GM18909 (cell line): ENCODE data around the gene AIFM3.
"Not testable (repeated sequence)": the region's sequence is repeated elsewhere in the genome, so short reads cannot be mapped to it uniquely, and the experiment has no call there.

Experiments used
- ATAC-seq: cut with Tn5 transposase; IDR thresholded peaks from one replicate; pipeline ENCODE4 v1.9.1; 2021; ENCODE audit warnings: mild to moderate bottlenecking; ENCODE audit not compliant: unreplicated experiment, poor library complexity

The AIFM3 gene

DNA sequence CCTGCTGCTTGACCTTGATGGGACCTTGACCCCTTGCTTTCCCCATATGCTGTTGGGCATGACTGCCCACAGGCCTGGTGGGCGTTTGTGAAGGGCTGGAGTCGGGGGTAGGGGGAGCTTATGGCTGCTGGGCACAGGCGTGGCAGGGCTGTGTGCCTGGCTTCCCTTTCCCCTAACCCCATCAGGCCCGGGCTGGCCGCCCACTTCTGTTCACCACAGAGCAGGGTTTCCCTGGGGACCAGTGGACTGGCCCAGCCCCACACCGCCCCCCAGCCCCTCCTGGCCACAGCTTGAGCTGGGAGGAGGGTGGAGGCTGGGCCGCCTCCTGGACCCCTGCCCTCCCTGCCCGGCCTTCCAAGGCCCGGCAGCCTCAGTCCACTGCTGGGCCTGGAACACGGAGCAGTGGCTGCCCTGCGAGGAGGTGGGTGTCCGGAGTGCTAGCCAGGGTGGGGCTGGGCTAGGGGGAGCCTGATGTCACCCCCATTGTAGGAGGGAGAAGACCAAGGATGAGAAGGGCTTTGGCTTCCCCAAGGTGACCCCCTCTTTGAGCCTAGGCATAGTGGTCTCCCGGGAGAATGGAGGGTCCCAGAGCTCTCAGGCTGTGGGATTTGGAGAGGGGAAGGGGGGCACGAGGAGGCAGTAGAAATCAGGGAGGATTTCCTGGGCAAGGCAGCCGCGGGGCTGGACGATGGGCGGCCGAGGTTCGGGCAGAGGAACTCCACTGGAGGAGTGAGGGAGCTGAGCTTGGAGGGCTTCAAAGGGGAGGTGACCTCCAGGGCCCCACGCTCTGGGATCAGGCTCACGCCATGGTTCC, at the start of gene AIFM3:
Gene AIFM3, plus strand, starts transcription at position 373 of the 814 bp plus-strand sequence. CDS start 690 bp downstream, outside the sequence.
- ATAC-seq, result no peak

DNA sequence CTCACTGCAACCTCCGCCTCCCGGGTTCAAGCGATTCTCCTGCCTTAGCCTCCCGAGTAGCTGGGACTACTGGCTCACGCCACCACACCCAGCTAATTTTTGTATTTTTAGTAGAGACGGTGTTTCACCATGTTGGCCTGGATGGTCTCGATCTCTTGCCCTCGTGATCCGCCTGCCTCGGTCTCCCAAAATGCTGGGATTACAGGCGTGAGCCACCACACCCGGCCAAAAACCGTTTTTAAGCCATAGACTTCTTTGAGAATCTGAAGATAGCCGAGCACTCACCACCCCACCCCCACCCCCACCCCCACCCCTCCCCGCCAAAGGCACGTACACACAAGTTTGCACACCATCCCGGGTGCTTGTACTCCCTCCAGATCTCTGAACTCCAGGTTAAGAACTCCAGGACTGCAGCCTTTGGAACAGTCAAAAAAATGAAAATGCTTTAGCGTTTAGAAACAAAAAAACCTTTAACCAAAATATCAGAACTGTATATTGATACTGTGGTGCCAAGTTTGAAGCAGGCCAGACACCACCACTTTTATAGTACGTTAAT, 48.3 kb upstream of the AIFM3 start:
- ATAC-seq, result no peak

DNA sequence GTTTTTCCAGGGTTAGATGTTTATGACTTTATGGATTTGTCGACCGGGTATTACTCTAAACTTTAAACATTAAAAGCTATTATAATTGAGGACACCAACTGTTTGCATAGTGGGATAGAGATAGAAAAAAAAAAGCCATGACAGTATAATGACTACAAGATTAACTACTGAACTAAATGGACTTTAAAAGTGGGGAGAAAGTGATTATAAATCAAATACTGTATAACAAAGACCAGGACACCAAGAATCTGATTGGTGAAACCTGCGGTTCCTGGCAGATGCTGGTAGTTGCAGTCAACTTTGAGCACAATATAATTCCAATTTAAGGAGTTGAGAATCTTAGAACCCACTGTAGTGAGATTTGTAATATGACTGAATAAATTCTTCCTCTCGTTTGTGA, 47.3 kb upstream of the AIFM3 start:
- no peak for ATAC-seq

DNA sequence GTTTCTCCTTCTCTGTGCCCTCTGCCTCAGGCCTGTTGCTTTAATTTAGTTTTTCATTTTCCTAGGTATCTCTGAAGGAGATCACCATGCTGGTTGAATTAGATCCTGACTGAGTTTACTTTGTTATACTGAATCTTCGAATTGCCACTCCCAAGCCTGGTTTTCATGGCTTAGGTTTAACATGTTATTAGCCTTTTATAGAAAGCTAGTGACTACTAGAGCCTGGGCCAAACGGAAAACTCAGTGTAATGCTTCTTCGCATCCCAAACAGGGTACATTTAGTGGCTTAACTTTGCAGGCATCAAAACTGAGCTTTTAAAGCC, 46.2 kb upstream of the AIFM3 start:
- ATAC-seq, result no peak

DNA sequence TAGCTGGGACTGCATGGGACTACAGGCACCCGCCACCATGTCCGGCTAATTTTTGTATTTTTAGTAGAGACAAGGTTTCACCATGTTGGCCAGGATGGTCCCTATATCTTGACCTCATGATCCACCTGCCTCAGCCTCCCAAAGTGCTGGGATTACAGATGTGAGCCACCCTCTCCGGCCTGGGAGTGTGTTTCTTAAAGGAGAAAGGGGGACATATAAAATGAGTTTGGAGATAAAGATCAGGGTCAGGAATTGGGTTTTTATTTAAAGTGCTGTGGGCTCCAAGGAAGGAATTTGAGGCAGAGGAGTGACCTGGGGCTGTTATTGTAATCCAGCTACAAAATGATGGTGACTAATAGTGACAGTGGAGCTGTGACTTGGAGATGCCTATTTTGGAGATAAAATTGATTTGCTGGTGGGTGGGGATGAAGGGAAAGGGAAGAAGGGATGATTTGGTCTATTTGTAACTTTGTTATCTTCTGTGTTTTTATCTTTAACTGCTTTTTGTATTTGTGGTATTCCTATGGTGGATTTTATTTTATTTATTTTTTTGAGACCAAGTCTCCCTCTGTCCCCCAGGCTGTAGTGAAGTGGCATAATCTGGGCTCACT, 44.8 kb upstream of the AIFM3 start:
- ATAC-seq, result no peak

GRCh38 chr22:20926243-20926642, 40.8 kb upstream of the AIFM3 start:
- ATAC-seq, result no peak

GRCh38 chr22:20927940-20928572, 39.0 kb upstream of the AIFM3 start:
- no peak for ATAC-seq

DNA sequence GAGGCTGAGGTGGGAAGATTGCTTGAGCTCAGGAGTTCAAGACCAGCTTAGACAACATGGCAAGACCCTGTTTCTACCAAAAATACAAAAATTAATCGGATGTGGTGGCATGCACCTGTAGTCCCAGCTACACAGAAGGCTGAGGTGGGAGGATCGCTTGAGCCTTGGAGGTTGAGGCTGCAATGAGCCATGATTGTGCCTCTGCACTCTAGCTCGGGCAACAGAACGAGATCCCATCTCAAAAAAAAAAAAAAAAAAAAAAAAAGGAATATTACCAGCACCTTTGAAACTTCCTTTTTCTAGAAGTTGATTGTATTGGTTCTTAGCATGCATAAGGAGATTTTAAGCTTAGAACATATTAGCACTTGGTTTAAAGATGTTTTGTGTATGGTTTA, 38.5 kb upstream of the AIFM3 start:
- ATAC-seq, result no peak

GRCh38 chr22:20930004-20930403, 37.1 kb upstream of the AIFM3 start:
- no peak for ATAC-seq

- ATAC-seq, result not testable (repeated sequence)
Measured at GRCh38 chr22:20930435-20930834, 36.6 kb upstream of the AIFM3 start.

- no peak for ATAC-seq
Measured at GRCh38 chr22:20931126-20931654, 35.9 kb upstream of the AIFM3 start.

DNA sequence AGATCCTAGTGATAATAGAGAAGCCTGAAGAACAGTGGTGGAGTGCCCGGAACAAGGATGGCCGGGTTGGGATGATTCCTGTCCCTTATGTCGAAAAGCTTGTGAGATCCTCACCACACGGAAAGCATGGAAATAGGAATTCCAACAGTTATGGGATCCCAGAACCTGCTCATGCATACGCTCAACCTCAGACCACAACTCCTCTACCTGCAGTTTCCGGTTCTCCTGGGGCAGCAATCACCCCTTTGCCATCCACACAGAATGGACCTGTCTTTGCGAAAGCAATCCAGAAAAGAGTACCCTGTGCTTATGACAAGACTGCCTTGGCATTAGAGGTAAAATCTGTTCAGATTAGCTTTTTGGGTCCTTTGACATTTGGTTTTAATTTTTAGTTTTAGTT, 33.1 kb upstream of the AIFM3 start:
- ATAC-seq, result no peak

- ATAC-seq, result not testable (repeated sequence)
Measured at GRCh38 chr22:20935049-20935448, 32.0 kb upstream of the AIFM3 start.

- ATAC-seq, result not testable (repeated sequence)
Measured at GRCh38 chr22:20935780-20936539, 31.1 kb upstream of the AIFM3 start.

GRCh38 chr22:20937031-20937793, 29.8 kb upstream of the AIFM3 start:
- no peak for ATAC-seq

- ATAC-seq, result no peak
Measured at GRCh38 chr22:20937794-20938671, 29.0 kb upstream of the AIFM3 start.

DNA sequence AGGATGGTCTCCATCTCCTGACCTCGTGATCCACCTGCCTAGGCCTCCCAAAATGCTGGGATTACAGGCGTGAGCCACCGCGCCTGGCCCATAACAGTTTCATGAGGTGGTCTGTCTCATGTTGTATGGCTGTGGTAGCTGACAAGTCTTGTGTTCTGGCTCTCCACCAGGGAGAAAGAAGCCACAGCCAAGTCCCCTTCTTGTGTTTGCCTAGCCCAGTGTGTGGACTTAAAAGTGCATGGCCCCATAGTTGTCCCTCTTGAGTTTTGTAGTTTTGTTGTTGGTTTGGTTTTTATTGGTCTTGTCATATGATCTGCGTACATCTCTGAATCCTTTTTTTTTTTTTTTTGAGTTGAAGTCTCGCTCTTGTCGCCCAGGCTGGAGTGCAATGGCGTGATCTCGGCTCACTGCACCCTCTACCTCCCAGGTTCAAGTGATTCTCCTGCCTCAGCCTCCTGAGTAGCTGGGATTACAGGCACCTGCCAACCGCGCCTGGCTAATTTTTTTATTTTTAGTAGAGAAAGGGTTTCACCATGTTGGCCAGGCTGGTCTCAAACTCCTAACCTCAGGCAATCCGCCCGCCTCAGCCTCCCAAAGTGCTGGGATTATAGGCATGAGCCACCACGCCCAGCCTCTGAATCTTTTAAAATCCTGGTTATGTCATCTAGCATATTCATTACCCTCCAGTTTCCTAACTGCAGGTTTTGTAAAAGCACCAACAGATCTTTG, 27.4 kb upstream of the AIFM3 start:
- not testable (repeated sequence) for ATAC-seq

DNA sequence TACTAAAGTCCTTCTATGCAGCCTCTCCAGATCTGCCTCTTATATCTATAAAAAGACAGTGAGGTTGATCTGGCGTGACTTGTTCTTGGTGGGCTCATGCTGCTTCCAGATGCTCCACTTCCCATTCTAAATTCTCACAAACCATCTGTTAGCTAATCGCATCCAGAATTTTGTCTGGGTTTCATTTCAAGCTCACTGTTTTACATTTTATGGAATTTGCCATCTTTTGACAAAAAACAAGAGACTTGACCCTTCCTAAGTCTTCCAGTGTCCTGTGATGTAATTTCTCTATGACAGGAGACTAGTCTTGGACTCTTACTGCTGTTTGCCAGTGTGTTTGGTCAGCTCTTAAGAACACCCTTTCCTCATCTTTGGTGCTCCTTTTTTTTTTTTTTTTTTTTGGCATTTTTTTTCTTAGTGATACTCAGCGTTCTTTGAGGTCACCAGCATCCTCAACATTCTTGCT, 26.8 kb upstream of the AIFM3 start:
- ATAC-seq, result no peak
